ENCODE results near the gene METTL8. TPM values are rescaled to one million over a fixed set of nuclear protein-coding genes. Genes with fewer than 3 reads are reported as not detected.
"Not testable (repeated sequence)": the region's sequence is repeated elsewhere in the genome, so short reads cannot be mapped to it uniquely, and the experiment has no call there.

The METTL8 gene
- total RNA-seq, 1 experiment from 2014 or later = 34.4 TPM

DNA sequence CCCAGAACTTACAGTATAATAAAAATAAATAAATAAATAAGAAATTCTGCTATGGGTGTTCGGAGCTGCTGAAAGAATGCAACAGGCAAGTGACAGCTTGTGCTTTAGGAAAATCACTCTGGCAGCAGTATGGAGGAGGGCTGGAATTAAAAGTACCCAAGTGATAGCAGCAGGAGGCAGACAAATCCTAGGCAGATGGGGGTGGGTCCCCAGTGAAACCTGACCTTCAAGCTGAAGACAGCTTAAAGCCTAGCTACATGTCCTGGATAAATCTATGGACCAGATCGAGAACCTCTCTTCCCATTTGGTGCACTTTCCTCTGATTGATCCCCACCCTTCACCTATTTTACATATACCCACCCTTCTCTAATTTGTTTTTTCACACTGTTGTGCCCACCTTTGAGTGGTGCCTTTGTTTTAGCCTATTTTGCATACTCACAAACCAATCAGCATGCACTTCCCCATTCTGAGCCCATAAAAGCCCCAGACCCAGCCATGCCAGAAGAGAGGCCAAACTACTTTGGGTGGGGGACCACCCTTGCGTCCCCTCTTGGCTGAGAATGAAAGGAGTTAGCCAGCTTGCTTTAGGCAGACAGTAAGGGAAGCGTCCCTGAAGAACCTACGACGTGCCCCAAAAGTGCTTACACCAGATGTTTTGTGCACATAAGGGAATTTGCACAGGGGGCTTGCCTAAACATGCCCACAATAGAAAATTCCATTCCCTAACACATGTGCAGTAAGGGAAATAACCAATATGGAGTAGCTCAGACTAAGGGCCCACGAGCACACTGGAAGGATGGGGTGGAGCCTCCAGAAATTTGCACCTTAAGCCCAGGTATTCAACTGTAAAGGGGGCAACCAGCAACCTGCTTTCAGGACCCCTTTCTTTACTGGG lies 3.0 kb downstream of the METTL8 start:
- Histone ChIP-seq H3K4me3 (replicated peaks in 1 of 2; ENCODE audit: low read depth in 1 of 2, low read length in 2 of 2) (no peak overlapping the region), H3K79me2 (ENCODE audit: insufficient read depth, low read length) (peaks cover 89% of the 10 kb centered on the region), H3K9me2 (ENCODE audit: insufficient read depth) (no peaks in the 10 kb centered on the region), H2AFZ (ENCODE audit: low read depth, low read length, poor library complexity, severe bottlenecking) (no peak overlapping the region), H3K36me3 (ENCODE audit: control insufficient read depth in 1 of 2, insufficient read depth in 2 of 2, low read length in 2 of 2) (peaks cover 0 to 1% of the 10 kb centered on the region in 2 experiments; a peak in 1 of 4 replicates), H3K27me3 (ENCODE audit: insufficient read depth, low read length) (no peaks in the 10 kb centered on the region), H4K20me1 (ENCODE audit: insufficient read depth) (no peaks in the 10 kb centered on the region), H3K4me2 (ENCODE audit: low read length) (no peak overlapping the region), H3K4me1 (ENCODE audit: control insufficient read depth in 1 of 2, insufficient read depth in 2 of 2, low read length in 2 of 2) (peaks cover 9 to 37% of the 10 kb centered on the region in 2 experiments; a peak in 3 of 4 replicates), H3K27ac (ENCODE audit: low read depth, low read length) (no peak overlapping the region), H3K9me3 (ENCODE audit: control insufficient read depth in 1 of 2, insufficient read depth in 1 of 2, low read depth in 1 of 2, low read length in 2 of 2) (no peaks in the 10 kb centered on the region), H3K9ac (ENCODE audit: low read length) (no peak overlapping the region)
- CTCF ChIA-PET = interaction anchor here (3.3 kb wide), 1 partner anchor 15 kb away, joined by 8 read pairs; no protein-coding TSS in a partner anchor
- no peak for TF ChIP-seq EGR1 (IDR thresholded peaks at IDR 0.05; ENCODE audit: low read depth)
- no peak for TF ChIP-seq ELF1 (IDR thresholded peaks at IDR 0.05; ENCODE audit: borderline replicate concordance, low read depth)
- no peak for TF ChIP-seq ATF3 (IDR thresholded peaks at IDR 0.05)
- TF ChIP-seq JUND (IDR thresholded peaks at IDR 0.05) = no peak
- TF ChIP-seq, protein P1, sequence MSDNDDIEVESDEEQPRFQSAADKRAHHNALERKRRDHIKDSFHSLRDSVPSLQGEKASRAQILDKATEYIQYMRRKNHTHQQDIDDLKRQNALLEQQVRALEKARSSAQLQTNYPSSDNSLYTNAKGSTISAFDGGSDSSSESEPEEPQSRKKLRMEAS (IDR thresholded peaks at IDR 0.05) = no peak
- TF ChIP-seq POLR2AphosphoS5 (IDR thresholded peaks at IDR 0.05; ENCODE audit: low read depth, low read length) = no peak
- no peak for TF ChIP-seq EZH2phosphoT487 (IDR thresholded peaks at IDR 0.05; ENCODE audit: borderline replicate concordance)
- TF ChIP-seq SIN3A (IDR thresholded peaks at IDR 0.05; ENCODE audit: low read depth) = no peak
- TF ChIP-seq SP1 (IDR thresholded peaks at IDR 0.05; ENCODE audit: low read depth) = no peak
- no peak for TF ChIP-seq POLR2A (IDR thresholded peaks at IDR 0.05; ENCODE audit: borderline replicate concordance, extremely low read depth, insufficient read depth, insufficient read length)
- no peak for TF ChIP-seq SRF (IDR thresholded peaks at IDR 0.05; ENCODE audit: low read depth)
- no peak for TF ChIP-seq CEBPB (IDR thresholded peaks at IDR 0.05; ENCODE audit: low read depth)
- TF ChIP-seq REST (IDR thresholded peaks at IDR 0.05; ENCODE audit: low read depth) = no peak
- TF ChIP-seq ZNF274 (IDR thresholded peaks at IDR 0.05; ENCODE audit: low read depth, low read length) = no peak
- TF ChIP-seq CBX3 (IDR thresholded peaks at IDR 0.05; ENCODE audit: low read depth) = no peak
- RAD21 ChIA-PET (ENCODE audit: low non-redundant PET in 1 of 2, low total read pairs in 2 of 2, uncharacterized antibody in 2 of 2, unreplicated experiment in 2 of 2) = no interaction called here
- no TSS peak for BruUV-seq (replicated peaks)
- POLR2A ChIA-PET = no interaction called here
- DNase-seq (ENCODE audit: low read depth, low spot score) (no peak), ATAC-seq (no peak)
- intact Hi-C loops (cut with micrococcal nuclease) = no loop called here

DNA sequence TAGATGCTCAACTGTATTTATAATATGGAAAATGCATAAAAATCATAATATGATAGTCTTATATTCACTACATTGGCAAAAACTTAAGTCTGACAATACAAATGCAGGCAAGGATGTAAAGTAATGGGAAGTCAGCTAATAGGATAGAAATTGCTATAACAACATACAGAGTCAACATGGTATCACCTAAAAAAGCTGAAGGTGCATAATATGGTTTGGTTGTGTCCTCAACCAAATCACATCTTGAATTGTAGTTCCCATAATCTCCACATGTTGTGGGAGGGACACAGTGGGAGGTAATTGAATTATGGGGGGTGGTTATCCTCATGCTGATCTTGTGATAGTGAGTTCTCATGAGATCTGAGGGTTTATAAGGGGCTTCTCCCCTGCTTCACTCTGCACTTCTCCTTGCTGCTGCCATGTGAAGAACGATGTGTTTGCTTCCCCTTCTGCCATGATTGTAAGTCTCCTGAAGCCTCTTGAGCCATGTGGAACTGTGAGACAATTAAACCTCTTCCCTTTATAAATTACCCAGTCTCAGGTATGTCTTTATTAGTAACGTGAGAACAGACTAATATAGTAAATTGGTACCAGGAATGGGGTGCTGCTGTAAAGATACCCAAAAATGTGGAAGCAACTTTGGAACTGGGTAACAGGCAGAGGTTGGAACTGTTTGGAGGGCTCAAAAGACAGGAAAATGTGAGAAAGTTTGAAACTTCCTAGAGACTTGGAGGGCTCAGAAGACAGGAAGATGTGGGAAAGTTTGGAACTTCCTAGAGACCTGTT lies 10.9 kb downstream of the METTL8 start:
- BruUV-seq (replicated peaks); CTCF ChIA-PET; DNase-seq (ENCODE audit: low read depth, low spot score); ATAC-seq; H3K9ac ChIP-seq (ENCODE audit: low read length); H3K4me2 ChIP-seq (ENCODE audit: low read length); POLR2A ChIA-PET; H3K27ac ChIP-seq (ENCODE audit: low read depth, low read length); H3K4me1 ChIP-seq (ENCODE audit: control insufficient read depth in 1 of 2, insufficient read depth in 2 of 2, low read length in 2 of 2); H3K9me3 ChIP-seq (ENCODE audit: control insufficient read depth in 1 of 2, insufficient read depth in 1 of 2, low read depth in 1 of 2, low read length in 2 of 2); H3K9me2 ChIP-seq (ENCODE audit: insufficient read depth); H3K36me3 ChIP-seq (ENCODE audit: control insufficient read depth in 1 of 2, insufficient read depth in 2 of 2, low read length in 2 of 2); RAD21 ChIA-PET (ENCODE audit: low non-redundant PET in 1 of 2, low total read pairs in 2 of 2, uncharacterized antibody in 2 of 2, unreplicated experiment in 2 of 2); H4K20me1 ChIP-seq (ENCODE audit: insufficient read depth); H3K27me3 ChIP-seq (ENCODE audit: insufficient read depth, low read length); H3K4me3 ChIP-seq (replicated peaks in 1 of 2; ENCODE audit: low read depth in 1 of 2, low read length in 2 of 2); H2AFZ ChIP-seq (ENCODE audit: low read depth, low read length, poor library complexity, severe bottlenecking); intact Hi-C loops (cut with micrococcal nuclease): not testable (repeated sequence)
- H3K79me2 ChIP-seq (ENCODE audit: insufficient read depth, low read length) = peaks cover 78% of the 10 kb centered on the region

Data from HCT116 (cell line).